HEK293T (cell line): ENCODE measurements around the gene BHMT2.

Source experiments
- ARNT ChIP-seq: fragments of 450-650 bp; IDR thresholded peaks from 2 replicates; pipeline ENCODE4 v1.6.1; 2017; ENCODE audit warnings: mild to moderate bottlenecking
- BHLHE40 ChIP-seq: fragments of 450-650 bp; IDR thresholded peaks from 2 replicates; pipeline ENCODE4 v1.6.1; 2016; ENCODE audit warnings: mild to moderate bottlenecking, moderate library complexity, borderline replicate concordance
- ELF4 ChIP-seq: fragments of 450-650 bp; IDR thresholded peaks from 2 replicates; pipeline ENCODE4 v1.6.1; 2017; ENCODE audit warnings: antibody characterized with exemption
- FOXA1 ChIP-seq: fragments of 450-650 bp; IDR thresholded peaks from 2 replicates; pipeline ENCODE4 v1.6.1; 2016; ENCODE audit warnings: mild to moderate bottlenecking
- FOXK2 ChIP-seq: fragments of 450-650 bp; IDR thresholded peaks from 2 replicates; pipeline ENCODE4 v1.6.1; 2016; ENCODE audit warnings: mild to moderate bottlenecking
- FOXM1 ChIP-seq: fragments of 450-650 bp; IDR thresholded peaks from 2 replicates; pipeline ENCODE4 v1.6.1; 2017; ENCODE audit warnings: mild to moderate bottlenecking, borderline replicate concordance
- HDGF ChIP-seq: fragments of 450-650 bp; IDR thresholded peaks from 2 replicates; pipeline ENCODE4 v1.6.1; 2017; ENCODE audit warnings: antibody characterized with exemption, borderline replicate concordance
- L3MBTL2 ChIP-seq: fragments of 450-650 bp; conservative IDR thresholded peaks from 2 replicates; pipeline ENCODE4 v1.6.1; 2016; ENCODE audit warnings: mild to moderate bottlenecking
- NFRKB ChIP-seq: fragments of 450-650 bp; IDR thresholded peaks from 2 replicates; pipeline ENCODE4 v1.6.1; 2016; ENCODE audit warnings: mild to moderate bottlenecking, moderate library complexity
- SP1 ChIP-seq: fragments of 450-650 bp; IDR thresholded peaks from 2 replicates; pipeline ENCODE4 v1.6.1; 2017
- SUZ12 ChIP-seq: fragments of 450-650 bp; IDR thresholded peaks from 2 replicates; pipeline ENCODE4 v1.6.1; 2016; ENCODE audit warnings: mild to moderate bottlenecking
- TARDBP ChIP-seq: fragments of 450-650 bp; IDR thresholded peaks from 2 replicates; pipeline ENCODE4 v1.6.1; 2016
- ZNF384 ChIP-seq: fragments of 450-650 bp; IDR thresholded peaks from 2 replicates; pipeline ENCODE4 v1.6.1; 2016
- TF ChIP-seq, protein P1 (sequence below): fragments of 450-650 bp; IDR thresholded peaks from 2 replicates; pipeline ENCODE4 v1.6.1; 2016

DNA sequence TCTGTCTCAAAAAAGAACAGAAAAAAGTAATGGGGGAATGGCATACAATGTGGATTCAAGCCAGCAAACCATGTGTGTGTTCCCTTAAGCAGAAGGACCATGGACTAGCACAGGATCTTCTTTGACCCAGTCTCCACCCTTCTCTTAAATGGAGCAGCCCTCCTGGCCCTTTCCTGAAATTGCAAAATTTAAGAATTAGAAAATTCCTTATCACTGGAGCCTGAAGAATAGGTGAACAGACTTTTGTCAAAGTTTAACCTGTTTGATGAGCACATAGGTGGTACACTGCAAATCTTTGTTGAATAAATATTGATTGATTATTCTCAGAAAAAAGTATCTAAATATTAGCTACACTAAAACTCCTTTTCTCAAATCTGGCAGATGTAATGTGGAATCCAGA is 12.7 kb upstream of the BHMT2 start:
- TF ChIP-seq FOXA1 (no peak), ELF4 (no peak), L3MBTL2 (no peak), TARDBP (no peak), SP1 (no peak), ZNF384 (no peak), HDGF (no peak), BHLHE40 (no peak), FOXK2 (no peak), SUZ12 (no peak), FOXM1 (no peak), ARNT (no peak), NFRKB (no peak)
- TF ChIP-seq, protein P1, sequence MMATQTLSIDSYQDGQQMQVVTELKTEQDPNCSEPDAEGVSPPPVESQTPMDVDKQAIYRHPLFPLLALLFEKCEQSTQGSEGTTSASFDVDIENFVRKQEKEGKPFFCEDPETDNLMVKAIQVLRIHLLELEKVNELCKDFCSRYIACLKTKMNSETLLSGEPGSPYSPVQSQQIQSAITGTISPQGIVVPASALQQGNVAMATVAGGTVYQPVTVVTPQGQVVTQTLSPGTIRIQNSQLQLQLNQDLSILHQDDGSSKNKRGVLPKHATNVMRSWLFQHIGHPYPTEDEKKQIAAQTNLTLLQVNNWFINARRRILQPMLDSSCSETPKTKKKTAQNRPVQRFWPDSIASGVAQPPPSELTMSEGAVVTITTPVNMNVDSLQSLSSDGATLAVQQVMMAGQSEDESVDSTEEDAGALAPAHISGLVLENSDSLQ = no peak
